ENCODE results near the gene NPPA.

Gene NPPA

DNA sequence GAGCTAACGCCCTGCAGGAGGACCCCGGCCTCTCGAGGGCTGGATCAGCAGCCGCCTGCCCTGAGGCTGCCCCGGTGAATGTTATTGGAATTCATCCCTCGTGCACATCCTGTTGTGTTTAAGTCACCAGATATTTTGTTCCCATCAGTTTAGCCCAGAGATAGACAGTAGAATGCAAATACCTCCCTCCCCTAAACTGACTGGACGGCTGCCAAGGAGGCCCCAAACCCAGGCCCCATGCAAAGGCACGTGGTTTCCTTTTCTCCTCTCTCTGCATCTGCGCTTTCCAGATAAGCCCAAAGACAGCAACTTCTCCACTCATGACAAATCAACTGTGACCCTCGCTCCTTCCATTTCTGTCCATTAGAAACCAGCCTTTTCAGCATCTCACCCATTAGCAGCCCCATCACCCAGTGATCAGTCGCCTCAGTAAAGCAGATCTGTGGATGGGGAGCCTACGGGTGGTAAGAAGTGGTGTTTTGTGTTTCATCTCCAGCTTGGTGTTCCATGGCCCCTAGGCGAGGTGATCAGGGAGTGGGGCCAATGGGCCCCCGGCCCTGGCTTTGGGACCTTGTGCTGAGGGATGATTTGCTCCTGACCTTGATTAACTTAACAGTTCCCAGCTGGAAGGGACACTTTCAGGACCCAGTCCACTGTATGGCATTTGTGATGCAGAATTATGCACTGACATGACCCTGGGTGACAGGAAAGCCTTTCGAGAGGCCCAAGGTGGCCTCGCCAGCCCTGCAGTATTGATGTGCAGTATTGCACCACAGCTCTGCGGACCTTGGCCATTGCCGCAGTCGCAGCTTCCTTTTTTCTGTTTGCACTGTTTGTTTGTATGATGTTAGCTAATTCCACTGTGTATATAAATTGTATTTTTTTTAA is 5.2 kb downstream of the NPPA start:
- FAIRE-seq (no peak), DNase-seq (ENCODE audit: insufficient read length, low spot score) (no peak)
- TF ChIP-seq, protein P1, sequence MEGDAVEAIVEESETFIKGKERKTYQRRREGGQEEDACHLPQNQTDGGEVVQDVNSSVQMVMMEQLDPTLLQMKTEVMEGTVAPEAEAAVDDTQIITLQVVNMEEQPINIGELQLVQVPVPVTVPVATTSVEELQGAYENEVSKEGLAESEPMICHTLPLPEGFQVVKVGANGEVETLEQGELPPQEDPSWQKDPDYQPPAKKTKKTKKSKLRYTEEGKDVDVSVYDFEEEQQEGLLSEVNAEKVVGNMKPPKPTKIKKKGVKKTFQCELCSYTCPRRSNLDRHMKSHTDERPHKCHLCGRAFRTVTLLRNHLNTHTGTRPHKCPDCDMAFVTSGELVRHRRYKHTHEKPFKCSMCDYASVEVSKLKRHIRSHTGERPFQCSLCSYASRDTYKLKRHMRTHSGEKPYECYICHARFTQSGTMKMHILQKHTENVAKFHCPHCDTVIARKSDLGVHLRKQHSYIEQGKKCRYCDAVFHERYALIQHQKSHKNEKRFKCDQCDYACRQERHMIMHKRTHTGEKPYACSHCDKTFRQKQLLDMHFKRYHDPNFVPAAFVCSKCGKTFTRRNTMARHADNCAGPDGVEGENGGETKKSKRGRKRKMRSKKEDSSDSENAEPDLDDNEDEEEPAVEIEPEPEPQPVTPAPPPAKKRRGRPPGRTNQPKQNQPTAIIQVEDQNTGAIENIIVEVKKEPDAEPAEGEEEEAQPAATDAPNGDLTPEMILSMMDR (IDR thresholded peaks at IDR 0.05; ENCODE audit: insufficient read depth, missing control alignments): no peak

DNA sequence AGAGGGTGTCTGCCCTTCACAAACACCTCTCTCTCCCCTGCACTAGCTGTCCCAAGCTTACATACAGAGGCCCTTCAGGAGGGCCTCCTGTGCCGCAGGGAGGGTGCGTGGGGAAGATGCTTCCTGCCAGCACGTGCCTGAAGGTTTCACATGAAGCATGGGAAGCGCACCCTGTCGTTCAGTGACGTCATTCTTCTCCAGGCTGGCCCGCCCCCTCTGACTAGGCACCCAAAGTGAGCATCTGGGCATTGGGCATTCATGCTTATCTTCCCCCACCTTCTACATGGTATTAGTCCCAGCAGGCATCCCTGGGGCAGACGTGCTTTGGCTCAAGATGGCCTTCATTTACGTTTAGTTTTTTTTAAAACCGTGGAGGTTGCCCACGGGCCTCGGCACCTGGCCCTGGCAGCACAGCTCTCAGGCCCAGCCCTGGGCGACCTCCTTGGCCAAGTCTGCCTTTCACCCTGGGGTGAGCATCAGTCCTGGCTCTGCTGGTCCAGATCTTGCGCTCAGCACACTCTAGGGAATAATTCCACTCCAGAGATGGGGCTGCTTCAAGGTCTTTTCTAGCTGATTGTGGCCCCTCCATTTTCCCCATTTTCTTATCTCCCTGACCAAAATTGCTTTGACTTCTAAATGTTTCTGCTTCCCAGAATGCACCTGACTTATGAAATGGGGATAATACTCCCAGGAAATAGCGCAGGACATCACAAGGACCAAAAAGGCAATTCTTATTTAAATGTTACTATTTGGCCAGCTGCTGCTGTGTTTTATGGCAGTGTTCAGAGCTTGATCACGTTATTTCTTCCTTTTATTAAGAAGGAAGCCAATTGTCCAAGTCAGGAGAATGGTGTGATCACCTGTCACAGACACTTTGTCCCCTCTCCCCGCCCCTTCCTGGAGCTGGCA is 6.1 kb downstream of the NPPA start:
- FAIRE-seq: no peak
- DNase-seq (ENCODE audit: insufficient read length, low spot score): no peak
- TF ChIP-seq, protein P1 (IDR thresholded peaks at IDR 0.05; ENCODE audit: insufficient read depth, missing control alignments): no peak

DNA sequence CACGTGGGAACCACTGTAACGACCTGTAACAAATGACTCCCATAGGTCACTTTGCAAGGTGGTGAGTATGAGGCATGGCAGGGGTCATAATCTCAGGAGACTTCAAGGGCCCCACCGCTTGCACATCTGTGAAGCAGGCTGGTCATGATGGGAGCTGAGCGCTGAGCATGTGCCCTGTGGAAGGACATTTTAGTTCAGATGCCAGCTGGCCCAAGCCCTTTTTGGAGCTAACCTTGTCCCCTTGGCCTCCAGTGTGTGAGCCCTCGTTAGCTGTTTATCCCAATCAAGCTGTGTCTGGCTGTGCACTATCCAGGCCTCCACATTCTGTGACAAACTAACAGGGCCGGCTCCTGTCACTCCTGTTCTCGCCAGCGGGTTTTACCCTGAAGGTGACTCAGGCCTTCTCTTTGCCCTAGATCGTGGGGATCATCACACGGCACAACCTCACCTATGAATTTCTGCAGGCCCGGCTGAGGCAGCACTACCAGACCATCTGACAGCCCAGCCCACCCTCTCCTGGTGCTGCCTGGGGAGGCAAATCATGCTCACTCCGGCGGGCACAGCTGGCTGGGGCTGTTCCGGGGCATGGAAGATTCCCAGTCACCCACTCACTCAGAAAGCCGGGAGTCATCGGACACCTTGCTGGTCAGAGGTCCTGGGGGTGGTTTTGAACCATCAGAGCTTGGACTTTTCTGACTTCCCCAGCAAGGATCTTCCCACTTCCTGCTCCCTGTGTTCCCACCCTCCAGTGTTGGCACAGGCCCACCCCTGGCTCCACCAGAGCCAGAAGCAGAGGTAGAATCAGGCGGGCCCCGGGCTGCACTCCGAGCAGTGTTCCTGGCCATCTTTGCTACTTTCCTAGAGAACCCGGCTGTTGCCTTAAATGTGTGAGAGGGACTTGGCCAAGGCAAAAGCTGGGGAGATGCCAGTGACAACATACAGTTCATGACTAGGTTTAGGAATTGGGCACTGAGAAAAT is 7.6 kb downstream of the NPPA start:
- FAIRE-seq: no peak
- DNase-seq (ENCODE audit: insufficient read length, low spot score): no peak
- TF ChIP-seq, protein P1 (IDR thresholded peaks at IDR 0.05; ENCODE audit: insufficient read depth, missing control alignments): no peak

DNA sequence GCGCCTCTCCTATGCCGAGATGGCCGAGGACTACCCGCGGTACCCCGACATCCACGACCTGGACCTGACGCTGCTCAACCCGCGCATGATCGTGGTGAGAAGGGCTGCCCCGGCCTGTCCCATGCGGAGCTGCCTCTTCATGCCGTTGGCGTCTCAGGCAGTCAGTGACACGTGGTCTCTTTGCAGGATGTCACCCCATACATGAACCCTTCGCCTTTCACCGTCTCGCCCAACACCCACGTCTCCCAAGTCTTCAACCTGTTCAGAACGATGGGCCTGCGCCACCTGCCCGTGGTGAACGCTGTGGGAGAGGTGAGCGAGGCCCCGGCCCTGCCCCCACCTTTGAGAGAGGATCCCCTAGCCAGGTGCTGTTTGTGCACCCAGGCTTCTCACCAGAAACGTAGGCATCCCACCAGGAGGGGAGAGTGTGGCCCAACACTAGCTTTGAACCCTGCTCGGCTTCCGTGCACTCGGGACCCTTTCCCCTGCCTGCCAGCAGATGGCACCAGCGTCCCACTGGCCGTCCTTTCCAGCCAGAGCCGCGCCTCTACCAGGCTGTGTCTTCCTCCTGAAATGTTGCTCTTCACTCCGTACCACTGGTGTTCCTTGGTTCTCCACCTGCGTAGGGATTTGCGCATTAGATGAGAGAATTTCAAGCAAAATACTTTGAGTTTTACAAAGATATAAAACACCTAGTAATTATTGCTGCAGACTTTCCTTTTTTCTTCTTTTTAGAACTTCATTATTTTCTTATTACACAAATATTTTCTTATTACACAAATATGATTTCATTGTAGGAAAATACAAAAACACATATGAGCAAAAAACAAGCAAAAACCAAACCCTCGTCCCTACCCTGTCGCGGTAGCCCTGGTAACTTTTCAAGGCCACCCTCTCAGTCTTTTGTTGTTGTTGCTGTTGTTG is 9.0 kb downstream of the NPPA start:
- DNase-seq (ENCODE audit: insufficient read length, low spot score): peak; percentile 76
- TF ChIP-seq, protein P1 (IDR thresholded peaks at IDR 0.05; ENCODE audit: insufficient read depth, missing control alignments): peak; percentile 96
- FAIRE-seq: no peak

GRCh38 chr1:11837767-11838348 is 9.7 kb downstream of the NPPA start:
- DNase-seq (ENCODE audit: insufficient read length, low spot score): no peak
- TF ChIP-seq, protein P1 (IDR thresholded peaks at IDR 0.05; ENCODE audit: insufficient read depth, missing control alignments): no peak
- no peak for FAIRE-seq
